BE2C (cell line): ENCODE results near the gene NUSAP1.

Experiments
- DNase-seq: peaks from one replicate; pipeline ENCODE4 v3.0.0-alpha.2; 2020
- H3K27me3 ChIP-seq: fragments of 250-450 bp; sonication (Bioruptor Pico); 2 replicates; pipeline ENCODE4 v1.5.1; 2020; ENCODE audit warnings: mild to moderate bottlenecking
- H3K36me3 ChIP-seq: fragments of 250-450 bp; sonication (Bioruptor Pico); 2 replicates; pipeline ENCODE4 v1.5.1; 2020; ENCODE audit warnings: mild to moderate bottlenecking
- H3K4me1 ChIP-seq: fragments of 250-450 bp; sonication (Bioruptor Pico); 2 replicates; pipeline ENCODE4 v1.5.1; 2020
- H3K4me3 ChIP-seq: 2 replicates; pipeline ENCODE4 v1.5.1; 2011; ENCODE audit warnings: low read depth, low read length
- H3K9me3 ChIP-seq: fragments of 250-450 bp; sonication (Bioruptor Pico); 2 replicates; pipeline ENCODE4 v1.5.1; 2020
- CTCF ChIP-seq: IDR thresholded peaks from 2 replicates; pipeline ENCODE4 v1.5.1; 2012; ENCODE audit warnings: mild to moderate bottlenecking, low read depth, low read length

Gene NUSAP1

DNA sequence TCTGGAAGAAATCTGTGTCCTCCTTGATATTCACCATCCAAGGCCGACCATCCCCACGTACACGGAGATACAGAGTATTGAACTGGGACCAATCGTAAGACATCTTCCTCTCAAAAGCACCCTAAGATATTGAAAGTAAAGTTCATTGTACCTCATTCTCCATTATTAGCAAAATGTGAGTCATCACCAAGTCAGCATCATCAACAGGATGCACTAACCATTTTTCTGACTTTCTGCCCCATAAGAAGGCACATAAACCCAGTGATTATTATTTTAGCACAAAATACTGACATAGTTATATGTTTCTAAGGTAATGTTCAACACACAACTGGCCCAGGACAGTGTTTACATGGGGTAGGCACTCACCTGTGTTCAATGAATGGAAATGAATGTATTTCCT, 62.2 kb downstream of the NUSAP1 start:
- Histone ChIP-seq H3K27me3 (no peaks in the 10 kb centered on the region), H3K4me3 (no peak overlapping the region), H3K36me3 (peaks cover 17% of the 10 kb centered on the region), H3K9me3 (no peaks in the 10 kb centered on the region), H3K4me1 (no peaks in the 10 kb centered on the region)
- no peak for DNase-seq
- TF ChIP-seq CTCF = no peak

GRCh38 chr15:41396111-41396510, 63.4 kb downstream of the NUSAP1 start:
- no peaks in the 10 kb centered on the region for H3K27me3 ChIP-seq
- no peak for TF ChIP-seq CTCF
- H3K9me3 ChIP-seq = no peaks in the 10 kb centered on the region
- H3K36me3 ChIP-seq = peaks cover 13% of the 10 kb centered on the region
- no peak for DNase-seq
- H3K4me3 ChIP-seq = no peak overlapping the region
- H3K4me1 ChIP-seq = no peaks in the 10 kb centered on the region

DNA sequence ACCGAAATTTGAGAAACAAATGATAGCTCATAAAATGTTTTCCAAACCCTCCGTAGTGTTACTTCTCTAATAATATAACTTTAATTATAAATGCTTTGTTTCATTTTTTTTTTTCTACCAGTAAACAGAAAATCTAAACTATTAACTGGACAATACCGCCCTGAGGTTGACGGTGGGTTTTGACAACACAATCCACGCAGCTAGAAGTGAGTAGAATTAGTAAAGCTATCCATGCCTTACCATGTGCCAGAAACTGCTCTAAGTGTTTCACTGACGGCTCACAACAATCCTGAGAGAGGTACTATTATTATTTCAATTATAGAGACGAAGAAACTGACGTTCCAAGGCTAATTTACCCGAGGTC, 69.2 kb downstream of the NUSAP1 start:
- DNase-seq = no peak
- H3K4me3 ChIP-seq = peak overlapping the region; percentile 99
- H3K4me1 ChIP-seq = no peaks in the 10 kb centered on the region
- H3K27me3 ChIP-seq = no peaks in the 10 kb centered on the region
- TF ChIP-seq CTCF = no peak
- H3K36me3 ChIP-seq = no peaks in the 10 kb centered on the region
- H3K9me3 ChIP-seq = no peaks in the 10 kb centered on the region

DNA sequence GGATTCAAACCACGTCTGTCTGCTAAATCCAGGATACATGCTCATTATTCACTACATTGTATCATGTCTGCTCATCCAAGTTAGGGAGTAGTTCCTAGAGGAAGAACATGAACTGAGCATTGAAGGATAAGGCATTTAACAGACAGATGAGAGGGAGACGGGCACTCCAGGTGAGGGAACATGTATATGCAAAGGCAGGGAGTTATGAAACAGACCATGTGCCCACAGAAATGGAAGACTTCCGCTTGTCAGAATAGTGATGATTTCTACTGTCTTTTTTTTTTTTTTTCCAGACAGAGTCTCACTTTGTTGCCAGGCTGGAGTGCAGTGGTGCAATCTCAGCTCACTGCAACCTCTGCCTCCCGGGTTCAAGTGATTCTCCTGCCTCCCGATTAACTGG, 74.7 kb downstream of the NUSAP1 start:
- Histone ChIP-seq H3K36me3 (no peaks in the 10 kb centered on the region), H3K9me3 (no peaks in the 10 kb centered on the region), H3K4me1 (peaks cover 6% of the 10 kb centered on the region), H3K27me3 (no peaks in the 10 kb centered on the region), H3K4me3 (no peak overlapping the region)
- no peak for DNase-seq
- no peak for TF ChIP-seq CTCF

- no peaks in the 10 kb centered on the region for H3K27me3 ChIP-seq
- H3K4me3 ChIP-seq = no peak overlapping the region
- H3K4me1 ChIP-seq = peaks cover 6% of the 10 kb centered on the region
- peak; percentile 47 for DNase-seq
- TF ChIP-seq CTCF = no peak
- H3K36me3 ChIP-seq = no peaks in the 10 kb centered on the region
- no peaks in the 10 kb centered on the region for H3K9me3 ChIP-seq
Measured at GRCh38 chr15:41408234-41408641, 75.6 kb downstream of the NUSAP1 start.

DNA sequence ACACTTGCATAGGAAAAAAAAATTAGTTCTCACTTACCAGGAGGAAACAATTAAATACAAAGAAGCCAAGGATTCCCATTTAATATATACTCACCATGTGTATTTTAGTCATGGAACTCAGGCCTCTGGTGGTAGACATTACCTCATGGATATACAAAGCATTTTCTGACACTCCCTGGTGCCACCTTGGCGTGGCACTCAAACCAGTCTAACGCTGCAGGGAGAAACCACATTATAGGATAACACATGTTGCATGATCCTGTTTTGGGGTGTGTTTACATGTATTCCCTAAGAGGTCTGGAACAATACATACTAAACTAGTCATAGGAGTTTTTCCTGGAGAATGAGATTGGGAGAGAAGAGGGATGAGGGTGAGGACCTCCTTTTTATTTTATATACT, 78.3 kb downstream of the NUSAP1 start:
- no peak for TF ChIP-seq CTCF
- no peak overlapping the region for H3K4me3 ChIP-seq
- no peak for DNase-seq
- peaks cover 6% of the 10 kb centered on the region for H3K4me1 ChIP-seq
- no peaks in the 10 kb centered on the region for H3K36me3 ChIP-seq
- no peaks in the 10 kb centered on the region for H3K27me3 ChIP-seq
- H3K9me3 ChIP-seq = no peaks in the 10 kb centered on the region
